Activated CD4-positive, alpha-beta T cell treated with anti-CD3 and anti-CD28 coated beads, Interleukin-2, Interleukin-6, amounts not matched to agents 100 ng/mL and 50 ng/mL, durations not matched to agents 16 hours and 8 hours (primary cell): ENCODE data around the gene PLEKHS1.
"Not testable (repeated sequence)": the region's sequence is repeated elsewhere in the genome, so short reads cannot be mapped to it uniquely, and the experiment has no call there.

Experiments used
- DNase-seq: peaks from one replicate; pipeline ENCODE4 v3.0.0-alpha.2; 2020

Gene PLEKHS1

DNA sequence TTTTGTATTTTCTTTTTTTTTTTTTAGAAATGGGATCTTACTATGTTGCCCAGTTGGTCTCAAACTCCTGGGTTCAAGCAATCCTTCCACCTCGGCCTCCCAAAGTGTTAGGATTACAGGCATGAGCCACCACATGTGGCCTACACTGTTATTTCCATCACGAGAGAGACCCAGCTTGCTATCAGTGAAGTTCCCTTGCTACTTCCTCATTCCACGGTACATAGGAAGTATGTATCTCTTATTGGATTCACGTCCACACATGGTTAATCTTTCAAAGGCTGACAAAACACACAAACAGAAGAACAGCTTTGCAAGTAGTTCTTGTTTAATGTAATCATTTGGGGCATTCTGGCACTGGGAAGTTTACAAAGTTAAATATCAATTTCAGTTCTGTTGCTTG, 51.5 kb downstream of the PLEKHS1 start:
- no peak for DNase-seq

DNA sequence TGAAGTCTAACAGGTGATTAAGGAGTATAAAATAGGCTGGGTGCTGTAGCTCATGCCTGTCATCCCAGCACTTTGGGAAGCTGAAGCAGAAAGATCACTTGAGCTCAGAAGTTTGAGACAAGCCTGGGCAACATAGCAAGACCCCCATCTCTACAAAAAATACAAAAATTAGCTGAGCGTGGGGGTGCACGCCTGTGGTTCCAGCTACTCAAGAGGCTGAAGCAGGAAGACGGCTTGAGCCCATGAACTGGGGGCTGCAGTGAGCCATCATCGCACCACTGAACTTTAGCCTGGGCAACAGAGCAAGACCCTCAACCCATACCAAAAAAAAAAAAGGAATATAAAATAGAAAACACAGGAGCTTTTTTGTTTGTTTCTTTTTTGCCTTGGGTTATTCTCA, 55.0 kb downstream of the PLEKHS1 start:
- DNase-seq, result no peak

DNA sequence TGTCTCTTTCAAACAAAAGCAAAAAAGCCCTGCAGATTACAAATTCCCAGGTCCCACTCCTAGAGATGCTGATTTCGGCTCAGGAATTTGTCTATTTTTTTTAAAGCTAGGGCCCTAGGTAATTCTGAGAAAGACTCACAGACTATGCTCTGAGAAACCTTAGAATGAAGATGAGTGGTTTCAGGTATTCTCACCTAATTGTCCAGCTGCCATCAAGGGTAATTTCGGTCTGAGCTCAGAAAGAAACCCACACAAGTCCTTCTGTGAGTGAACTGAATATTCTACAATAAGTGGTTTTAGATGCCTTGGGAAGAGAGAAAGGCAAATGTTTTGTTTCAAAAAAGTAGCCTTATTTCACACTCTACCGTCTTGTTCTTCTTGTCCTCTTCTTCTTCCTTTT, 56.7 kb downstream of the PLEKHS1 start:
- no peak for DNase-seq

DNA sequence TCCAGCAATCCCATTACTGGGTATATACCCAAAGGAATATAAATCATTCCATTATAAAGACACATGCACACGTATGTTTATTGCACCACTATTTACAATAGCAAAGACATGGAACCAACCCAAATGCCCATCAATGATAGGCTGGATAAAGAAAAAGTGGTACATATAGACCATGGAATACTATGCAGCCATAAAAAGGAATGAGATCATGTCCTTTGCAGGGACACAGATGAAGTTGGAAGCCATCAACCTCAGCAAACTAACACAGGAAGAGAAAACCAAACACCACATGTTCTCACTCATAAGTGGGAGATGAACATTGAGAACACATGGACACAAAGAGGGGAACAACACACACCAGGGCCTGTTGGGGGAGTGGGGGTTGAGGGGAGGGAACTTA, 63.2 kb downstream of the PLEKHS1 start:
- DNase-seq, result not testable (repeated sequence)

DNA sequence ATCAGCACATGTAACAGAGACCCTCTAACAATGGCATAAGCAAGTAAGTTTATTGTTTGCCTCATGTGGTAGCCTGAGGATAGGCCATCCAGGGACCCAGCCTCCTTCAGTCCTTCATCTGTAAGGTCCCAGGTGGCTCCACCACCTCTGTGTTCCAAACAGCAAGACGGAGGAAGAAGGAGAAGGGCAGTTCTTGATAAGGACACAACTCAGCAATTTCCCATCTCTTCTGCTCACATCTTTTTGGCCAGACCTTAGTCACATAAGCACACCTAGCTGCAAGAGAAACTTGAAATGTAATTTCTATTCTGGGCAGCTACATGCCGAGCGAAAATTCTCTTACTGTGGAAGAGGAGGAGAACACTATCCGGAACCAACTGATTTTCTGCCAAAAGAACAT, 68.5 kb downstream of the PLEKHS1 start:
- no peak for DNase-seq

DNA sequence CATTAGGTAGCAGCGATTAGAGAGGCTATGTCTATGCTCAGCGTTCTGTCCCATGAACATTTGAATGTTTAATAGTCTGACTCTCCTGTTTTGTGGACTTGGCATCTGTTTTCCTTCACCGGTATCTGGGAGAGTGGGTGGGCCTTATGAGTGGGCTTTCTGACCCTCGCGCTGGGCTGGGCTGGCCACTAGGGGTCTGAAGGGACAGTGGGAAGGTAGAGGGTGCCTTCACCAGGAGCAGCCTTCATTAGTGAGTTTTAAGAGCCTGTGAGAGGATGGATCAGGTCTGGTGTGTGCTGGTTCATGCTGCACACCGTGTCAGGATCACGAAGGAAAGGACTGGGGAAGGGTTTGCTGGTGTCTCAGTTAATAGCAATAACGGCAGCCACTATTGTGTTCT, 69.0 kb downstream of the PLEKHS1 start:
- DNase-seq, result no peak

- not testable (repeated sequence) for DNase-seq
These were observed 69.8 kb downstream of the PLEKHS1 start for GRCh38 chr10:113821306-113821705.

DNA sequence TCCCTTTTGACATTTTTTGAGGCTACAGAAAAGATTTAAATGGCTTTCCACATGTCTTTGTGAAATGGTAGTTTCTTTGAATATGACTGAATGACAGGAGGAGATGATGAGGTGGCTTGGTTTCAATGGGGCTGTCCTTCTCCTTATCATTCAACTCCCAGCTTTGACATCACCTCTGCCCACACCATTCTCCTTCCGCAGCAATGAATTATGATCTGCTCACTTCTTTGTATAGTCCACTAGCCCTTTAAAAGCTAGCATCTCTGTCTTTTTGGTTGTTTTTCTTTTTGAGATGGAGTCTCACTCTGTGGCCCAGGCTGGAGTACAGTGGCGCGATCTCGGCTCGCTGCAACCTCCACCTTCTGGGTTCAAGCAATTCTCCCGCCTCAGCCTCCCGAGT, 70.7 kb downstream of the PLEKHS1 start:
- DNase-seq, result no peak

- DNase-seq, result no peak
These were observed 71.9 kb downstream of the PLEKHS1 start for GRCh38 chr10:113823389-113823788.

DNA sequence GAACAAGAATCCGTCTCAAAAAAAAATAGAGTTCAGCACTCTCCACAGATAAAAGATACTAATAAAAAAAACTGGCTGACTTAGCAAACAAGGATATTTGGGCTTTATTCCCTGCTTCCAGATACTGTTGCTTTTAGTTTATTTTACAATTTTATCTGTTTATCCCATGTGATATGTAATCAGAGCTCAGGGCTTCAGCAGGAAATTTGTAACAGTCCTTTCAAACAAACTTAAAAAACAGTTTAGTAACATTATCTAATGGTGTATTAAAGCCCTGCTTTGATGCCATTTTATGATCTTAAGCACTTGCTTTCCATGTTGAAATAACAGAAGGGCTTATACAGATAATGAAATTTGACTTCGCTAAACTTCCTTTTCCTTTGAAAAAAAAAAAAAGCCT, 74.3 kb downstream of the PLEKHS1 start:
- DNase-seq, result no peak

GRCh38 chr10:113828567-113828966, 77.1 kb downstream of the PLEKHS1 start:
- DNase-seq, result not testable (repeated sequence)
